ENCODE measurements around the gene CHCHD1. TPM values are rescaled to one million over a fixed set of nuclear protein-coding genes. Genes with fewer than 3 reads are reported as not detected.
A peak's percentile ranks its signal among the peaks of the same experiment; 100 is the strongest.

Gene CHCHD1
- total and polyA plus RNA-seq, 12 donors = 18.6 to 82.1 (median 22.0) TPM

DNA sequence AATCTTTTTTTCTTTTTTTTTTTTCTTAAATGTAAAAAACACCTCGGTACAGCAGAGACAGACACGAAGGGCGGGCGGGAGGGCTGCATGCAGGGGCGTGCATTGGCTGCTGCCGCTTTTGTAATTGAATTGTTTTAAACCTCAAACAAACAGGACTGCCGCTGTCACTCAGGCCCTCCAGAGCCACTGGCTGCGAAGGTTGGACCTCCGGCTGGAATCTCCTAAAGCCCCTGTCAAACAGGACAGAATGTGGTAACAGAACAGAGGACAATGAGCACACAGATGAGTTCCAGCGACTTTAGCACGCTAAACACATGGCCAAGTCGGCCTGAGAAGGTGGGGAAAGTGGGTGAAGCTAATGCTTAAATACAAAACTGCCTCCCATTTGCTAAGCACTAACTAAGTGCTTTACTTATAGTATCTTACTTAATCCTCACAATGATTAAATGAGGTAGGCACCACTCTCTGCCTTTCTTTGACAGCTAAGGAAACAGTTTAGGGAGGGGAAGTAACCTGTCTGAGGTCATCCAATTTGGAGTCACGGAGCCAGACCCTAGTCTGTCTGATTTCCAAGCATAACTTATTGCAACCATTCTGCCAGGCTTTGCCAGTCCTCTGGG, 32.5 kb downstream of the CHCHD1 start:
- H3K4me1 ChIP-seq = peaks cover under 1 to 60% (median 17%) of the 10 kb centered on the region in 9 donors
- H3K9me3 ChIP-seq = no peaks in the 10 kb centered on the region
- H3K27ac ChIP-seq = no peak overlapping the region
- TF ChIP-seq, protein P1, sequence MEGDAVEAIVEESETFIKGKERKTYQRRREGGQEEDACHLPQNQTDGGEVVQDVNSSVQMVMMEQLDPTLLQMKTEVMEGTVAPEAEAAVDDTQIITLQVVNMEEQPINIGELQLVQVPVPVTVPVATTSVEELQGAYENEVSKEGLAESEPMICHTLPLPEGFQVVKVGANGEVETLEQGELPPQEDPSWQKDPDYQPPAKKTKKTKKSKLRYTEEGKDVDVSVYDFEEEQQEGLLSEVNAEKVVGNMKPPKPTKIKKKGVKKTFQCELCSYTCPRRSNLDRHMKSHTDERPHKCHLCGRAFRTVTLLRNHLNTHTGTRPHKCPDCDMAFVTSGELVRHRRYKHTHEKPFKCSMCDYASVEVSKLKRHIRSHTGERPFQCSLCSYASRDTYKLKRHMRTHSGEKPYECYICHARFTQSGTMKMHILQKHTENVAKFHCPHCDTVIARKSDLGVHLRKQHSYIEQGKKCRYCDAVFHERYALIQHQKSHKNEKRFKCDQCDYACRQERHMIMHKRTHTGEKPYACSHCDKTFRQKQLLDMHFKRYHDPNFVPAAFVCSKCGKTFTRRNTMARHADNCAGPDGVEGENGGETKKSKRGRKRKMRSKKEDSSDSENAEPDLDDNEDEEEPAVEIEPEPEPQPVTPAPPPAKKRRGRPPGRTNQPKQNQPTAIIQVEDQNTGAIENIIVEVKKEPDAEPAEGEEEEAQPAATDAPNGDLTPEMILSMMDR (IDR thresholded peaks at IDR 0.05) = no peak
- no peaks in the 10 kb centered on the region for H3K27me3 ChIP-seq
- ATAC-seq = no peak
- WGBS, 2 donors = 90 to 97% methylated on average over 13 of the region's 13 CpGs
- no peak for DNase-seq
- H3K4me3 ChIP-seq = no peak overlapping the region
- H3K36me3 ChIP-seq = peaks cover 0 to 61% (median 0%) of the 10 kb centered on the region in 9 donors
- intact Hi-C loops (cut with DNase I) = no loop called here

DNA sequence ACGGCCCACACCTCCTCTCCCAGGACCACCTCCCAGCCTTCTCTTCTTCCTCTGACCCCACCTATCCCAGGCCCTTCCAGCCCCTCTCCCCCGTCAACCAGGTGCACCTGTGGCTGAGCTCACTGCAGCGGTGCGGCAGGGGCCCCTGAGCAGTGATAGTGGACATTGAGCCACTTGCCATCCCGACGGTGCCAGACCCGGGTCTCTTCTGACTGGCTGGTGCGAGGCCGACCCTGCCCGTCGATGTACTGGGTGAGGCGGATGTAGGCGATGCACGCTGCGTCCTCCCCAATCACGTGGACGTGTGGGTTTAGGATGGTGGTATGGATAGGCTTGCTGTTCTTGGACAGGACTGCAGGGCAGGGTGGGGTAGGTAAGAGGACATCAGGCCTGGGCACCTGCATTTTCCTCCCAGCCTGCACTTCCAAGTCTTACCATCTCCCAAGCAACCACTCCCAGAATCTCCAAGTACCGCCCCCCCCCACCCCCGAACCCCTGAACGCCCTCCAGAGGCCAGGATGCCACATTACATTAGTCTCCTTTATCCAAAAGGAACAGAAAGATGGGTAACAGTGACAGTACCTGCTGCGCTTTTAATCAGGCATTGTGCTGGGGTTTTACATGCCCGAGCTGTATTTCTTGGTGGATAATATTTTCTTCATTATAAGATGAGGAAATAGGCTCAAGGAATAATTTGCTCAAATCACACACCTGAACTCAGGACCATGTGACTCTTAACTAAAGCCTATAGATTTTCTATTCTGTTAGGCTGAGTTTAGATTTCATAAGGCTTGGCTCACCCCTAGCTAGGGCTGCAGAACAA, 33.3 kb downstream of the CHCHD1 start:
- H3K9me3 ChIP-seq = no peaks in the 10 kb centered on the region
- intact Hi-C loops (cut with DNase I) = no loop called here
- peak overlapping the region in 5 of 10 donors; percentile 1 to 79 (median 42) for H3K27ac ChIP-seq
- H3K27me3 ChIP-seq = no peaks in the 10 kb centered on the region
- TF ChIP-seq, protein P1 (IDR thresholded peaks at IDR 0.05) = peak in 2 of 9 donors; percentile 11 to 23
- WGBS, 2 donors = 87% methylated on average over 22 of the region's 22 CpGs
- peaks cover 4 to 60% (median 23%) of the 10 kb centered on the region in 9 donors for H3K4me1 ChIP-seq
- ATAC-seq (no peak), DNase-seq (no peak)
- H3K36me3 ChIP-seq = peaks cover 0 to 63% (median 0%) of the 10 kb centered on the region in 9 donors
- no peak overlapping the region for H3K4me3 ChIP-seq

DNA sequence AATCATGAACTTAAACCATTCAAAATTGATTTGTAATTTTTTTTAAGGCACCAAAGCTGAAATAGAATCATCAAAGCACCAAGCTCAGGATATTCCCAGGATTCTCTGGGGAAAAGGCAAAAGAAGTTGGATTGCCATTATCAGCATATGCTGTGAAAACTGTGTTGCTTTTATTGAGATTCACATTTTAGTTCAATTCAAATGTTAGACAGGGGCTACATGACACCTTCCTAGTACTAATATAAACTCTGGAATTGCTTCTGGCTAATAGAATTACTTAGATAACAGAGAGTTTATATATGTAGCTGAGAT, 33.8 kb downstream of the CHCHD1 start:
- TF ChIP-seq, protein P1 (IDR thresholded peaks at IDR 0.05) = no peak
- H3K9me3 ChIP-seq = no peaks in the 10 kb centered on the region
- H3K4me1 ChIP-seq = peaks cover 2 to 55% (median 18%) of the 10 kb centered on the region in 9 donors
- ATAC-seq = no peak
- DNase-seq = no peak
- intact Hi-C loops (cut with DNase I) = no loop called here
- H3K27me3 ChIP-seq = no peaks in the 10 kb centered on the region
- H3K4me3 ChIP-seq = no peak overlapping the region
- peak overlapping the region in 6 of 10 donors; percentile 1 to 79 (median 32) for H3K27ac ChIP-seq
- peaks cover 0 to 64% (median 0%) of the 10 kb centered on the region in 9 donors for H3K36me3 ChIP-seq

DNA sequence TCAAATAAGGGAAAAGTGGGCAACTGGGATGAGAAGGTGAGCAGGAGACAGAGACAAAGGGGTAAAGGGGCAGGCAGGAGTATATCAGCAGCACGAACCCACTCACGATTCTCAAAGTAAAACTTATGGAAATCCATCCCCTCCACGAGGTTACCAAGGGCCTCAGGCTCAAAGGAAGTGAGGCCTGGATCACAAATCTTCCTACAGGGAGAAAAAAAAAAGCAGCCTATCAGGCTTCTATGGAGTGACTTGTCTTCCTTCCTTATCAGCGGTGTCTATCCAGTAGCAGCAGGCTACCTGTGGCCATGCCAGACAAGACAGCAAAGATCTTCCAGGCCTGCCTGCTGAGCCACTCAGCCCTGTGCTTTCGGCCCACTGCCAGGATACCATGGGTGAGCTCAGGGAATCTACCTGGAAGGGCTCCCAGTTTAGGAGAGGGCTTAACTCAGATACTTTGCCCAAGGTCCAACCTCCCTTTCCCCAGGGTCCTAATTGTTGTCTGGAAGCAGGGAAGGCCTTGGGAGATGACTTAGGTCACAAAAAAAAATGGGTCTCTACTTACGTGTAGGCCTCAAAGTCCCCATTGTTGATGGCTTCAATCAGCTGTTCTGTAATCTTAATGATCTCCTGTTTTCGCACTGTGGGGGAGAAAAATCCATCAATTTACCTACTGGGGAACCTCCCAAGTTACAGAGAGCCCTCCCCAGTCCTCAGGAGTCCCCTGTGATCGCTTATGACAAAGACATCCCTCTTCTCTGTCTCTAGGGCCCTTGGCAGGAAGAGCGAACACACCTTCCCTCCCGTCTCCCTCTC, 35.3 kb downstream of the CHCHD1 start:
- Histone ChIP-seq H3K4me1 (peaks cover 0 to 51% (median 18%) of the 10 kb centered on the region in 9 donors), H3K36me3 (peaks cover 0 to 77% (median 0%) of the 10 kb centered on the region in 9 donors), H3K4me3 (no peak overlapping the region), H3K27me3 (no peaks in the 10 kb centered on the region), H3K27ac (peak overlapping the region in 7 of 10 donors; percentile 27 to 79 (median 41)), H3K9me3 (no peaks in the 10 kb centered on the region)
- WGBS, 2 donors = 83 to 85% methylated on average over 10 of the region's 10 CpGs
- TF ChIP-seq, protein P1 (IDR thresholded peaks at IDR 0.05) = no peak
- ATAC-seq (peak in 1 of 8 donors; percentile 13), DNase-seq (no peak)
- intact Hi-C loops (cut with DNase I) = no loop called here
